Camera-type eye (tissue), 1 donor: ENCODE data around the gene HERC4. TPM values are rescaled to one million over a fixed set of nuclear protein-coding genes. Genes with fewer than 3 reads are reported as not detected.

Experiments
- total RNA-seq: library from RNA; depleted of rRNA; stranded (reverse); fragments of >200 nt; gene quantifications from one replicate; pipeline ENCODE4 v1.2.3, GENCODE V29; 2014

Gene HERC4
- 117 TPM for total RNA-seq

GRCh38 chr10:68074775-68075549 is at the start of gene HERC4:
TSS of gene HERC4 (minus strand) at chr10:68075283. CDS start at chr10:68073108, 2,175 bp downstream.

GRCh38 chr10:68109331-68109730 is 34.2 kb upstream of the HERC4 start, which contains the start of gene MYPN:
TSS of gene MYPN (plus strand) at chr10:68109488. CDS start at chr10:68121439, 11,951 bp downstream.

DNA sequence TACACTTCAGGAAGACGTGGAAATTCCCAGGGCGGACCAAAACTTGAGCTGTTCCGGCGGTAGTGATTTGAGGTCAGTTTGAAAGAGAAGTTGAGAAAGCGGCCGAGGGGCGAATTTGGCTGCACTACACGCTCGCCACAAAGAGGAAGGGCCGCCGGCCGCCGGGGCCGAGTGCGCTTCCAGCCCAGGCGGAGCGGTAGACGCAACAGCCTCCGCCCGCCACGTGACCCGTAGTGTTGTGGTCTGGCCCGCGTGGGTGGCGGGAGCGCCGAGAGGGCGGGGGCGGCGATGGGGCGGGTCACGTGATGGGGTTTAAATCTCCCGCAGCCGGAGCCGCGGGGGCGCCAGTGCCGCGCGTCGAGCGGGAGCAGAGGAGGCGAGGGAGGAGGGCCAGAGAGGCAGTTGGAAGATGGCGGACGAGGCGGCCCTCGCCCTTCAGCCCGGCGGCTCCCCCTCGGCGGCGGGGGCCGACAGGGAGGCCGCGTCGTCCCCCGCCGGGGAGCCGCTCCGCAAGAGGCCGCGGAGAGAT is 190.7 kb downstream of the HERC4 start, which contains the start of gene SIRT1:
SIRT1 (plus strand) TSS at position 344 of the 529 bp plus-strand sequence; CDS start at position 410, 66 bp downstream.

Other genes starting within 250 kb of the HERC4 start
- gene DNAJC12, start 237.1 kb downstream of the HERC4 start, total RNA-seq = 7.9 TPM
- gene SIRT1, start 190.6 kb downstream of the HERC4 start, total RNA-seq = 53.9 TPM
- gene MYPN, start 34.2 kb upstream of the HERC4 start, total RNA-seq = 7.0 TPM
- 11.4 TPM for gene ATOH7, start 156.8 kb upstream of the HERC4 start, total RNA-seq